ENCODE results near the gene CHRM4. TPM values are rescaled to one million over a fixed set of nuclear protein-coding genes. Genes with fewer than 3 reads are reported as not detected.

Gene CHRM4
- total RNA-seq, 1 donor: not detected

DNA sequence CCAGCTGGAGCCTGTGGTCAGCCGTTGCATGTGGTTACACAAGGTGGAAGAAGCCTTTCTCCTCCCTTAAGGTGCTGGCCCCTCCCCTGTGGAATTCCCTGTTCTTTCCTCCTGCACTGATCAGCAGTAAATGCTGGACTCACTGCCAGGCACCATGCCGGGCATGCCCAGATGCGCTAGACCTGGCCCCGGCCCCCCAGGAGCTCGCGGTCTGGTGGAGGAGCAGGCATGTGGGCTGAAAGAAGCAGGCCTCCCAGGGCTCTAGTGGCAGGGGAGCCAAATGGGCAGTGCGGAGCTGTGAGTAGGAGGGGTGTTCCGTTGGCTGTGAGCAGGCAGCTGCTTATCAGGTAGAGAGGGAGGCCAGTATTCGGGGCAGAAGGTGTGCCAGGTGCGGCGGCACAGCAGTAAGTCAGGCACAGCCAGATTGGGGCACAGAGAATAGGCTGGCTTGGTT, 34.1 kb downstream of the CHRM4 start:
- H3K4me3 ChIP-seq (ENCODE audit: low read depth, low read length): no peak overlapping the region

DNA sequence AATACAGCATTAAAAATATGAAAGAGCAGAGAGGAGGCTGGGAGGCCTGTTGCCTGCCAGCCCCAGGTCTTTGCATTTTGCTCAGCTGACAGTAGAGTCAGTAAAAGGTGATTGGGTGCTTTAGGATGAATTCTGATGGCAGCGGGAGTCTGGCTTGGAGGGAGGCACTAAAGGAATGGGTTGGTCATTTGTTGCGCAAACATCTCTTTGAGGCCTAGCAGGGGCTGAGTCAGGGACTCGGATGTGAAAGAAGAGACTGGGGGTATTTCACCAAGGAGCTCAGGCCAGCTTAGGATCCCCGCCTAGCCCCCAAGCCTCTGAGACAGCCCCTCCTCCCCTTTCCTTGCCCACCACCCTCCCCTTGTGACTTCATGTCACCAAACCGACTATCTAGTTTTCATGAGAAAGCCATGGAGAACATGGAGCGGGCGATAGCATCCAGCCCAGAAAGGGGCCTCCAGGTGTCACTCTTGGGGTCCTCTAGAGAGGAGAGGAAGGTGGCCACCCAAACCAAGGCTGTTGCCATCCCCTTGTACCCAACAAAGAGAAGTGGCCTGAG, 34.6 kb downstream of the CHRM4 start:
- TF ChIP-seq, protein P1, sequence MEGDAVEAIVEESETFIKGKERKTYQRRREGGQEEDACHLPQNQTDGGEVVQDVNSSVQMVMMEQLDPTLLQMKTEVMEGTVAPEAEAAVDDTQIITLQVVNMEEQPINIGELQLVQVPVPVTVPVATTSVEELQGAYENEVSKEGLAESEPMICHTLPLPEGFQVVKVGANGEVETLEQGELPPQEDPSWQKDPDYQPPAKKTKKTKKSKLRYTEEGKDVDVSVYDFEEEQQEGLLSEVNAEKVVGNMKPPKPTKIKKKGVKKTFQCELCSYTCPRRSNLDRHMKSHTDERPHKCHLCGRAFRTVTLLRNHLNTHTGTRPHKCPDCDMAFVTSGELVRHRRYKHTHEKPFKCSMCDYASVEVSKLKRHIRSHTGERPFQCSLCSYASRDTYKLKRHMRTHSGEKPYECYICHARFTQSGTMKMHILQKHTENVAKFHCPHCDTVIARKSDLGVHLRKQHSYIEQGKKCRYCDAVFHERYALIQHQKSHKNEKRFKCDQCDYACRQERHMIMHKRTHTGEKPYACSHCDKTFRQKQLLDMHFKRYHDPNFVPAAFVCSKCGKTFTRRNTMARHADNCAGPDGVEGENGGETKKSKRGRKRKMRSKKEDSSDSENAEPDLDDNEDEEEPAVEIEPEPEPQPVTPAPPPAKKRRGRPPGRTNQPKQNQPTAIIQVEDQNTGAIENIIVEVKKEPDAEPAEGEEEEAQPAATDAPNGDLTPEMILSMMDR (IDR thresholded peaks at IDR 0.05; ENCODE audit: insufficient read depth, low read length): no peak
- H3K4me3 ChIP-seq (ENCODE audit: low read depth, low read length): no peak overlapping the region
- peak; percentile 51 for DNase-seq (ENCODE audit: low read depth)

More for the DNA sequence above, 34.1 kb downstream of the CHRM4 start:
- no peak for DNase-seq (ENCODE audit: low read depth)
- TF ChIP-seq, protein P1 (IDR thresholded peaks at IDR 0.05; ENCODE audit: insufficient read depth, low read length): no peak

DNA sequence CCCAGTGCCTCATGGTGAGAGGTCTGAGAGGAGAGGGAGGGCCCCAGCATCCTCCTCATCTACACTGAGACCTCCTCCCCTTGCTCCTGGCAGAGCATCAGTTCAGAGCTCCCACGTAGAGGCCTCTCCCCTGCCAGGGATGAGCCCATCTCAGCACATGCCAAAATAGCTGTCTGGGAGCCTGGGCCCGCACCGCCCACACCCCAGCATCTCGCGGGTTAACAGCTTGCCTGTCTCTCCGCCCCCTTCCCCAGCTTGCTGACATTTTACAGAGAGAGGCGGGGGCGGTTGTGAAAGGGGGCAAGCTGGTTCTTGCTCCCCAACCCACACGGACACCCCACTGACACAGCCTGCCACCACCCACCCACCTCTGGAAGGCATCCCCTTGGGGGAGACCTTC, 37.9 kb downstream of the CHRM4 start:
- no peak overlapping the region for H3K4me3 ChIP-seq (ENCODE audit: low read depth, low read length)
- TF ChIP-seq, protein P1 (IDR thresholded peaks at IDR 0.05; ENCODE audit: insufficient read depth, low read length): no peak
- DNase-seq (ENCODE audit: low read depth): no peak

DNA sequence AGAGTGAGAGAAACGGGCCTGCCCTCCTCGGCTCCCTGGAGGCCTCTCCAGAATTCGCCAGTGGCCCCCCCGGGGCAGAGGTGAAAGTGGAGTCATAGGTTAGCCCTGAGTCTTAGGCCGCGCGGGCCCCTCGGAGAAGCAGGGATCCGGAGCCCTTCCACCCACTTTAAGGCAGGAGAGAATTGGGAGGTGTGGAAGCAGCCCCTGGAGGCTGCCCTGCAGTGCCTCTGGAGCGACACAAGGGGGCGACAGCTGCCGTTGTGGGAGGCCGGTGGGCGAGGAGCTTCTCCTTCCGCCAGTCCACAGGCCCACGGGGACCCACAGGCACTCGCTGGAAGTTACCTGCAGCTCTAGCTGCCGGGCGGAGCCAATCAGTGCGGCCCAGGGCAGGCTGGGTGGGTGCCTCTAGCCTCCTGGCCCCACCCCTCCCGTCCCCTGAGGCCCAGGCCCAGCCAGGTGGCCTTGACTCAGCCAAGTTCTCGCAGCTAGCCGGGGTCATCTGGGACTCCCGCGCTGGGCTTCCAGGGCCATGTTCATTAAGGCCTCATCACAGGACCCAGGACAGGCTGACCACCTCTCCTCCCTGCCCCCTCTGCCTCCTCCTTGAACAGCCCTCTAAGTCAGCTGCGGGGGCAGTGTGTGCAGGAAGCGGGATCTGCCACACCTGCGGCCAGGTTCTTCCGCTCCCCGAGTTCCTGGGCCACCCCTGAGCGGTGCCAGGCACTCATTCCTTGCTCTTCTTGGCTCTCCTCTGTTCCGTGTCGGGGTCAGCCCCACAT, 39.3 kb downstream of the CHRM4 start:
- TF ChIP-seq, protein P1 (IDR thresholded peaks at IDR 0.05; ENCODE audit: insufficient read depth, low read length): peak; percentile 77
- no peak for DNase-seq (ENCODE audit: low read depth)
- H3K4me3 ChIP-seq (ENCODE audit: low read depth, low read length): no peak overlapping the region

DNA sequence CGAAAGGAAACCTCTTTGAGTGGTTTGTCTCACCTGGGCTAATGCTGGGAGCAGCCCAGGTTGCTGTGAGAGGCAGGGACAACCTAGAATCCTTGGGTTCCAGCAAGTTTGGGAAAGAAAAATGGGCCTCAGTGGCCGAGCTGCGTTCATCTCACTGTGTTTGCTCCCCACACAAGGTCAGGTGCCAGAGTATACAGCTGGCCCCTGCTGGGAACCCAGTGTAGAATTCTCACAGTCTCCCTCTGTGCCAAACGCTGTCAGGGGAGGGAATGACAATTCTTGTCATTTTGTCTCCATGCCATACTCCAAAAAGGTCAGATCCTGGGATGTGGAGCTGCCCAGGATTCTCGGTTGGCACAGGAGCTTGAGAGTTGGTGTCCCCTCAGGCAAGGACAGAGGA, 40.0 kb downstream of the CHRM4 start:
- H3K4me3 ChIP-seq (ENCODE audit: low read depth, low read length): no peak overlapping the region
- TF ChIP-seq, protein P1 (IDR thresholded peaks at IDR 0.05; ENCODE audit: insufficient read depth, low read length): no peak
- DNase-seq (ENCODE audit: low read depth): no peak

DNA sequence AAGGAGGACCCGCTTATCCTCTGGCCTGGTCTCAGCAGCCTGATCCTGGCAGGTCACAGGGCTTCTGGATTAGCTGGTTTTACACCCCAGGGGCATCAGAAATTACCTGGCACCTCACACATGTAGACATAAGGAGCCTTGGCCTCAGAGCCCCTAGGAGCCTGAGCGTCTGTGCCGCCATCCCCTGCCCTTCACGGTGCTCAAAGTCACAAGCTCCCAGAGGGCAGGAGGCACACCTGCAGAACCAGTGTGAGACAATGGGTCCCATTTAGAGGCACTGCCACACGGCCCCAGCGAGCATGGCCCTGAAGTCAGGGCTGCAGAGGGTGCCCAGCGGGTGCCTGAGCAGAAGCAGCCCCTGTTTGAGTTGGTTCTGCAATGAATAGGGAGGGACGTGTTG, 40.4 kb downstream of the CHRM4 start:
- TF ChIP-seq, protein P1 (IDR thresholded peaks at IDR 0.05; ENCODE audit: insufficient read depth, low read length): no peak
- no peak for DNase-seq (ENCODE audit: low read depth)
- H3K4me3 ChIP-seq (ENCODE audit: low read depth, low read length): no peak overlapping the region

Data from fibroblast of the aortic adventitia (primary cell).